GM21529 (cell line): ENCODE results near the gene RFTN1.

Source experiments
- ATAC-seq: cut with Tn5 transposase; IDR thresholded peaks from one replicate; pipeline ENCODE4 v1.9.1; 2021; ENCODE audit not compliant: unreplicated experiment

The RFTN1 gene

DNA sequence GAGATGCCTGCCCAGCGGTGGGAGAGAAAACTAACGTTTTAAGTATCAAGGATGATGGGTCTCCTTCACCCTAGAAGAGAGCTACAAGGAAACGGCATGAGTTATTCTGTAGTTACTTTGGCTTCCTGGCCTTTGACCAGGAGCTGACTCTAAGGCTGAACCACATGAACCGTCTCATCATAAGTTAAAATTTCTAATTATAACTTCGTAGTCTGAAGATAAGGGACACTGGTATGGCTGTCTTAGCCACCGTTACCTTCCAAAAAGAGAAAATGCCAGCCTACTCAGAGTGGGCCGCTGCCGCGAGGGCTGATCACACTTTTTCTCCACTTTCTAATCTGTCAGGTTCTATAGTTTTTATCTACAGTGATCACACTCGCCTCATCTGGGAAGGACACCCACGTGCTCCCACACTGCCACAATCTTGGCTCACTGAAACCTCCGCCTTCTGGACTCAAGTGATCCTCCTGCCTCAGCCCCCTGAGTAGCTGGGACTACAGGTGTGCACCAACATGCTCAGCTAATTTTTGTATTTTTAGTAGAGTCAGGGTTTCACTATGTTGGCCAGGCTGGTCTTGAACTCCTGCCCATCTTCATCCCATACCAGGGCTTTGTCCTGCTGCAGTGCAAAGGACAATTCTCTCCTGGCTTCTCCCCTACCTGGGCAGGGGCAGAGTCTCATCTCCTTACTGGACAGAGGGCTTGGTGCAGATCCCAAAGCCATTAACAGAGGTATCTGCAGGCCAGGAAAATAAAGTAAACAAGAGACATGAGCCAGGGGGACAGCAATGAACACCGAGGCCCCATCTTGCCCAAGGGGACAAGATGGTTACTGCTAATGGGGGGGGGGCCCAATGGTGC, 73.4 kb downstream of the RFTN1 start:
- no peak for ATAC-seq

DNA sequence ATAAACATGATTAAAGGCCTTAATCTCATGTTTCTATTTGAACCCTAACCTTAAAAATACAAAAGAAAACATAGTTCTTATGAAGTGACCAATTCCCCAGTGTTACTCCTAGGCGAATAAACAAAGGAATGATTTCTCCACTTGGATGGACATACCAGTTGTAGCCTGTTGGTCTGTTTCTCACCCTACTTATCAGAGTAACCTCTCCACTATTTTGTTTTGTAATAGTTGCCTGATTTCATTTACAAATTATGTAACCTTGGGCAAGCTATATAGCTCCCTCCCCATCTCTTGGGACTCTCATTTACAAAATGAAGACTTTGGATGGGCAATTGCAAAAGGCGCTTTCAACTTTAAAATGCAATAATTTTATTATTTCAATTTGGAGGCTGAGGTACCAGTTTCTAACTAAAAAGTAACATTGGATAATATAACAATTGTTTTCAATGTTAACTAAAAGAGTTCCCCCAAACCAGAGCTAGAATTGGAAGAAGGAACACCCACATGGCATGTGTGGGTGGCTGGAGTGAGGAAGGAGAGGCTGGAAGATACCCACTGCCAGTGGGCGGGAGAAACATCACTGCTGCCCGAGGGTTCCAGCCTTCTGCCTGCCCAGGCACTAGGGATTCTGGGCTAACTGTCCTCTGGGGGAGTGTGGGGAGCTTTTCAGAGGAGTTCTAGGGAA, 74.2 kb downstream of the RFTN1 start:
- no peak for ATAC-seq

DNA sequence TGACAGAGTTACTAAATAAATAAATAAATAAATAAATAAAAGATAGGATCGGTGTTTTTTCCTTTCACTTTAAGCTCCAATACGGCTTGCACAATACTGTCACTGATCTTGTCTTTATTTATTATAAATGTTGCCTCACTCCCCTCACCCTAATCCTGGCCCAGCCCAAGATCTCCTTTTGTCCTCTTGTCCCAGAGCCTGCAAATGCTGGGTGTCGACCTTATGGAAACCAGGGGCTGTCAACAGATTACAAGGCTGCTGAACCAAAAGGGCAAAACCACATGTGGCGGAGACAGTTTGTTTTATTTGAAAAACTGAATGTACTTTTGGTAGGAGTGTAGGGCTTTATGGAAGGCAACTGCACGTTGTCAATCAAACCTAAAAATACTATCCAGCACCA, 75.9 kb downstream of the RFTN1 start:
- no peak for ATAC-seq

DNA sequence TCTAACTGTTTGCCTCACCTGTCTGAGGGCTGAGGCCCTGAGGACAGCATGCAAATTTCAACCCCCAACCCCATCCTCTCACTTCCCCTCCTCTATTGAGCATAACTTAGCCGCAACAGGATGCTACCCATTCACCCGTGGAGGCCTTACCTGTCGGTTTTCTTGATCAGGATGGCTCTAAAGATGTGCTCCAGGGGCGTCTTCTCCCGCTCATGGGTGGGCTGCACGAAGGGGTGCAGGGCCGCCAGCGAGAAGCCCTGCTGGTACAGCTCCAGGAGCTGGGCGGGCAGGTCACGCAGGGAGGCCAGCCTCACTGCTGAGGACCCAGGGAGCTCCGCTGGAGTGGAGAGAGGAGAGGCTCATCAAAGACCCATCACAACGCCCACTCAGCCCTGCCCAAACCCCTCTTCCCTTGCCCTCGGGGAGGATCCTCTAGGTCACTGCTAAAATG, 79.8 kb downstream of the RFTN1 start:
- ATAC-seq, result peak; percentile 85

DNA sequence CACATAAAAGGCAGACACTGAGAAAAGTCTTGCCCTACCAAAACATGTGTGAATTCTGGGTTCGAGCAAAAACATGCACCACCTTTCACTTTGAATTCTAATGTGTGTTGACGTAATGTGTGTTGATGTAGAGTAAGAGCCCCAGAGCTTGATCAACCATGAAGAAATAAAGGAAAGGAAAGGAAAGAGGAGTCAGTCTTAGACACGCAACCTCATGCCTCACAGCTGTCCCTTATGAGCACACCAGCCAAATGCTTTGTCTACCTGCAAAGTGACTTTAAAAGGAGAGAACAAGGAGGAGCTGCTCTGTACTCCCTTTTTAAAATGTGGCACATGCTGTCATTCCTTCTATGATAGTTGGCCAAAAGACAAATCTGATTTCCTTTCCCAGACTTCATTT, 80.8 kb downstream of the RFTN1 start:
- no peak for ATAC-seq

DNA sequence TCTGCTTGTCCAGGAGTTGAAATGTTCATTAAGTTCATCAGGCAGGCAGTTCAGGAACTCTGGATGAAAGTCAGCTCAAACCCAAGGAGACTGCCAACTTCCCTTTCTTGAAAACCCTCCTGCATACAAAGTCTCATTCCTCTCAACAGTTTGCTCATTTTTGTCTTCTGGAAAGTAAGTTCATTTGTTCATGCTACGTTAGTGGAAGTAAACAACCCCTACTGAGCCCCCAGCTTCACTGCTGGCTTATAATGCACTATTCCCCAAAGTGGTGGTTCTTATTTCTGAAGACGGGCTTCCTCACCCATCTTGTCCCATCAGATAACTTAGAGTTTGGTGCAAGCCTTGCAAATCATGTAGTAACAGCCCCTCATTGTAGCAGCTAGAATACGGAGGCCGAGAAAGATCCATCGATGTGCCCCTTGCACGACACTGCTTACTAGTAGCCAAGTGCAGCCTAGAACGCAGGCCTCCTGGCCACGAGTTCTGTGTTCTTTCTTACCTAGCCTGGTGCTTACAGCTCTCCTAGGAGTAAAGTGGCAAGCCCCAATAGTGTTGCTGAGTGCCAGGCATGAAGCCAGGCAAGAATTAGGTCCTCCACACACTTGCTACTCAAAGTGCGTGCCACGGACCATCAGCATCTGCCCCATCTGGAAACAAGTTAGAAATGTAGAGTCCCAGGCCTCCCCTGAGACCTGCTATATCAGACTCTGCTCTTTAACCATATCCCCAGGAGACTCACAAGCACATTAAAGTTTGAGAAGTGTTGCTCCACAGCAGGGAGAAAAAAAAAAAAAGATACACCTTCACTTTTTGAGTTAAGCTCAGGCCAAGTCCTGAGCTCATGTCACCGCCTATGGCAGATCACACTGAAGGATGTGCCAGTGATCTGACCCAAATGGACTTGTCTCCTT, 82.5 kb downstream of the RFTN1 start:
- peak; percentile 51 for ATAC-seq

DNA sequence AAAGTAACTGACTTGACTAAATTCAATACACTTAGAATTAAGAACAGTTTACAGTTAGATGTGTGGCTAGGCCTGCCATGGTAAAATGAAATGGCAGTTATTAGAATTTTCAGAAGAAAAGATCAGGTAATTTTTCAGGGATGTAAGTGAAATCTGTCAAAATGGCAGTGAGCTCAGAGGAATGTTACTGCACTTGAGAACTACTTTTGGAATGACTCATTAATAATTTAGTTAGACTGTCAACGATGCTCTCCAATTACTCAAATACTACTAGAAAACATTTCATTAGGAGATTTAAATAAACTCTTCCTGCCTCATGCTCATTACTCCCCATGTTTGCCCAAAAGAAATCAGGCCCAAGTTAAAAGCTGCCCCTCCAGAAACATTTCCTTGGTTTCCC, 84.4 kb downstream of the RFTN1 start:
- ATAC-seq, result no peak

DNA sequence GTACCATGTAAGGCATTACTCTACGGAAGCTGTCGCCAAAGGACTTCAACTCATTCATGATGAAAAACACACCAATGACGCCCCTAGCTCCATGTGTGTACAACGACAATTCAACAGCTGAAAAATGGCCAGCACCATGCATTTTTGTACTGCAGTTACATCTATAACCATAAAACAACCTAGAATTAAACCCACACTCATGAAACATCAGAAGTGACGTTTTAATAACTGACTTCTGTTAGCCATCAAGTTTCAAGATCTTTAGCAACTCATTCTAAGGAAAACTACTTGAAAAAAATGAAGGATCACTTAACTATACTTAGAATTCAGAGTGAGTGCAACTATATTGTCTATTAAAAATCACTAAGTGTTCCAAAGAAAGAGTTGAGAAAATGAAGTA, 84.9 kb downstream of the RFTN1 start:
- no peak for ATAC-seq

DNA sequence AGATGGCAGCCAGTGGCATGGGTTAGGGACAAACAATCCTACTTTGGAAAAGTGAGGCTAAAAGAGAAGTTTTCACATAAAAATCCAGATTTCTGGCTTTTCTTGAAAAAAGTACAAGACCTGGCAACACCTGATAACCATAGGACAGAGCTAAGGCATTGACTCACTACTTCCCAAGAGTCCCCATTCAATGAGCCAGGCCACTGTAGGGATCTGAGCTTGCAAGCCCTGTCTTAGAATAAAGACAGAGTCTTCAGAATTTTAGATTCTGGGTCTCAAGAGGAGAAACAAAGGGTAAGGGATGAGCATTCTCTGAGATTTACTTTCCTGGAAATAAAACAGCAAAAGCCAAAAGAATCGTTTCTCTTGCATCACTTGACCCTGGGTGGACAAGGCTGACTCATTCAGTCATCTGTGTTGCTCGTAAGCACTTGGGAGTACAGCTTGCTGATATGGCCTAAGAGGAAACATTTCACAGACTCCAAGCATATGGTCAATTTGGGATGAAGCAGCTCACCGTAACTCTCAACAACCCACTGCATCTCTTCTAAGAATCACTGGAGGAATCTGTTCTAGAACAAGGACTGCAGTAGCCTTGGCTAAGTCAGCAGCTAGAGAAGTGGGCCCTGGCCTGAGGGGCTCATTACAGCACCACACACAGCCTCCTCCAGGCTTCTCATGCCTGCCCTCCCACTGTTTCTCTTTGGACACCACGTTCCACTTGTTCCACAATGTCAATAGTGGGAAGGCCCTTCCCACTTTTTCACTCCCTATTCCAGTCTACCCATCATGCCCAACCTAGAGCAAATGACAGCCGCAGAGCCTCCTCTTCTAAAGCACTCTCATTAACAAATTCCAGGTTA, 86.2 kb downstream of the RFTN1 start:
- no peak for ATAC-seq

DNA sequence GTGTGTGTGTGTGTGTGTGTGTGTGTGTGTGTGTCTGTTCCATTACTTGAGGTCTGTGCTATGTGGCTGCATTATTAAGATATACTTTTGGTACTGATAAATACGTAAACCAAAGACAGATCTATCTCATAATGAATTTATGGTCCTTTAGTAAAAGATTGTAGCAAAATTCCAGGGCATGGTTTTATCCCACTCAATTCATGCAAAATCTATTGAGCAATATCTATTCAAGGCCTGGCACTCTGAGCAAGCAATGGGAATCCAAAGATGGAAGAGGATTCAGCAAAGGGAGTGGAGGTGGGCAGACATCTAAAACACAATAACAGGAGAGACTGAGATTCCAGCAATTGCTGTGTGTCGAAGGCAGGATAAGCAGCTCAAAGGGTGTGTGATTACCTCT, 86.8 kb downstream of the RFTN1 start:
- ATAC-seq, result no peak

DNA sequence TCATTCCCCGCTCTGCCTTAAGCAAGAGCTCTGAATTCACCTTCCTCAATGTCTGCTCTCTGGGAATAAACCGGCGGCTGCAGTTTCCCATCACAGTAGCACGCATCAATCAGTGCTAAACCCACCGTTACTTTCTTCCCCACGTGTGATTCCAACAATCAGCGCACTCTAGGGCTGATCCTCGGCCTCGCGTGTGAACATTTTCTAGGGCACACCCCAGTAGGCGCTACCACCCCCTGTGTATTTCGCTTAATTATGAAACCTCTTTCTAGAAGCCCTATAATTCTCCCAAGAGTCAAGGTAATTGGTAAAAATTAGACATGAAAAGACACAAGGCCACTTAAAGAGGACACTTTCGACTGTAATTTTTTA, 87.5 kb downstream of the RFTN1 start:
- no peak for ATAC-seq

DNA sequence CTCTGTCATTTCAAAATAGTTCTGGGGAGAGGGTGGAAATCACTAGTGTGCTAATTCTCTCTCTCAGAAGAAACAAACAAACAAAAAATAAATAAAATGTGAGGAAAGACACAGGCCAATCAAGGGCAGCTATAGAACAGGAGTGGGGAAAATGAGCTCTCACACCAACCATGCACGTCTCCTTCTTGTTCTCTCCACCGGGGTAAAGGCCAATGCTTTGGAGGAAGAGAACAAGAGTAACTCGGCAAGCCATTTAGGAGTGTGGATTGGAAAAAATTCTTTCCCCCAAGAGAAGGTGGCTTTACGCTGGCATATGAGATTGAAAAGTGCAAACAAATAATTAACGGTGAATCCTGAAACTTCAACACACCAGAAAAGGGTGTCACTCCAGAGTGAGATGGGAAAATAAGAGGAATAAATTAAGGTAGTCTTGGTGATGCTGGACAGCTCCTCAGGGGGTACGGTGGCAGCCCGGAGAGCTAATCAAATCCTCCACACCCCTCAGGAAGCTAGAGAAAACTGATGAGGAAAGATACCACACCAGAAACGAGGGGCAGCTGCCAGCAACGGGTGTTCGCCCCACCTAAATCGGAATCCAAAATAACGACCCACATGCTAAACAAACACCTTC, 88.0 kb downstream of the RFTN1 start:
- ATAC-seq, result no peak

DNA sequence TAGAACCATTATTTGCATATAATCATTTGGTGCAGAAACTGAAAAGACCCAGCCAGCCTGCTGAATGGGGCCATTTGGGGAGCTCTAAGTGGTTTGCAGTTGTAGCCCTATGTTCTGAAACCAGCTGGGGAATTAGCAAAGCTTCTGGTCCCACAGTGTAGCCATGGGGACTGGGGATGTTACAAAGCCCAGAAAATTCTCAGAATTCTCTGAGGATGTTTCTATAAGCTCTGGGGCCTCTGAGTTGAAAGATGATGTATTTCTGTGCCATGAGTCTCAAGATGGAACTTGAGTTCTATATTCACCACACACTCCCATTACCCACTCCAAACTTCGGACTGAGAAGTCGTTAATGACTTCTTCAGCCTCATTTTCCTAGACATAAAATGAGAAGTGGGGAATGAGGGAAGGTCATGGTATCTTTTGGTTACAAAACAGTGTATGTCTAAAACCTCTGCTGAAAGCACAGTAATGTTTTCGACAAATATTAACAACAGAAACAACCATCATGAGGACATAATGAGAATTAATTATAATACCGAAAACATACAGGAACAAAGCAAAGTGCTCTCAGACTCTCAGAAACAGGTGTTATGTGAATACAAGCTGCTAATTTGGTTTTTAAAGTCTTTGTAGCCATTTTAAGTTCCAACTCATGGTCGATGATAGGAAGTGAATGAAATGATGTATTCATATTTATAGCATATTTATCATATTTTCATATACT, 89.4 kb downstream of the RFTN1 start:
- ATAC-seq, result peak; percentile 89

DNA sequence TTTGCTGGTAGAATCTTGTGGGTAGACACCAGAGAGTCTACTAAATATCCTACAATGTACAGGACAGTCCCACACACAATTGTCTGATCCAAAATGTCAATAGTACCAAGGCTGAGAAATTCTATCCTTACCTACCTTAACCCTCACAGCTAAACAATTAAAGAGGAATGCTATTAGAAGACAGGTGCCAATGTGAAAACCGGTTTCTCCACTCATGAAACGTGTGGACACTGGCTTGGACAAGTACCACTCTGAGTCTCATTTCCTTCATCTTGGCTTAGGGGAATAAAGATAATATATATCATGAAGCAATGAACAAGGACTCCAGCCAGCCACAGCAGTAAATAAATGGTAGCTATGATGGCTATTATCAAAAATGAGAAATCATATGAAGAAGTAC, 90.2 kb downstream of the RFTN1 start:
- ATAC-seq, result no peak

DNA sequence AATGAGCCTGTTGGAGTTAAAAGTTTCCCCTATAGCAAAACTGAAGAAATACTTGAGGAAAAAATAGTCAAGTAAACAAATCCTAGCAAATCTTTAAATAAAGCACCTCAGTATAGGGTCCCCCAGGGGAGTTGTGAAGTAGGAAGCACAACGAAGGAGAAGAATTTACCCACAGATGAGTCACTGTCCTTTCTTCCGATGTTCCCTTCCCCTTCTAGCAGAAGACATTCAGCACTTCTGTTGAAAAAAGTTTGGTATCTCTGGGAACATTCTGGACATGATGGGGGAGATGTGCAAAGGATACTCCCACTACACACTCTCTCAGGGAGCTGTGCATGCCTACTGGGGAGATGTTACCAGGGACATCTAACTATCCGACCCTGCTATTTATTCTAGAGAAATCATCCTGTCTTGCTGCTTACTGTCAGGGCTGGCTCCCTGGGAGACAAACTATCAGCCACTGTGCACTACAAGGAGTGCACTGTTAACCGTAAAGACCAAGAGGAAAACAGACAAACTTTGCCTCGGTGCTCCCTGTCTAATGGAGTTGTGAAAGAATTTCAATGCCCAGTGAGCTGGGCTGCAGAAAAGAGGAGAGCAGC, 93.8 kb downstream of the RFTN1 start:
- no peak for ATAC-seq

DNA sequence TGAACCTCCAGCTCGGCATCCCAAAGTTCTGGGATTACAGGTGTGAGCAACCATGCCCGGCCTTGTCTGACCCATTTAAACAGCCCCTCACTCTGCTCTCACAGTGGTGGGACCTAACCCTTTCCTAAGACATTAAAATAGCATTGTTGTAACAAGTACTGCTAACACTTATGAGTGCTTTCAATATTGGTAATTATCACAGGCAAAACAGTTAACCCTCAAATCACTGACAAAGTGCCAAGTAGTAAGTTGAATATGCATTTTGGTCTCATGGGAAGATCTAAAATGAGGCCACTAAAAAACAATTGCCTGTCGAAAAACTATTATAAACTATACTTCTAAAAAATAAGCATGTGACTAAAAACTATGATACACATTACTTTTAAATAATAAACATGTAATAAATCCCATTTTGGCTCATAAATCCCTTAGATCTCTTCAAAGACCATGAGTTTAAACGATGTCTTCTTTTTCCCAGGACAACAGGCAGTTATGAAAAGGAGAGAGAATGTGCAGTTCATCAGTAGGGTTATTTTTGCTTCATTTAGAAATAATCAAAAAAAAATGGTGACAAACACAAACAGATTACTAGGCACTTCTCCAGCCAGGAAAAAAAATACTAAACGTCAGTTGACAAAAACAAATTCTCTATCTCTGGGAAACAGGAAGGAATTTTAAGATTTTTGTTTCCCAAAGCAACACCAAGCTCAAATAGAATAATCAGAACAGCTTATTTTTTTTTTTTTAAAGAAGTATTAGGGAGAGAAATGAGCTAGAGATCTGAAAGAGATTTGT, 95.4 kb downstream of the RFTN1 start:
- ATAC-seq, result no peak

DNA sequence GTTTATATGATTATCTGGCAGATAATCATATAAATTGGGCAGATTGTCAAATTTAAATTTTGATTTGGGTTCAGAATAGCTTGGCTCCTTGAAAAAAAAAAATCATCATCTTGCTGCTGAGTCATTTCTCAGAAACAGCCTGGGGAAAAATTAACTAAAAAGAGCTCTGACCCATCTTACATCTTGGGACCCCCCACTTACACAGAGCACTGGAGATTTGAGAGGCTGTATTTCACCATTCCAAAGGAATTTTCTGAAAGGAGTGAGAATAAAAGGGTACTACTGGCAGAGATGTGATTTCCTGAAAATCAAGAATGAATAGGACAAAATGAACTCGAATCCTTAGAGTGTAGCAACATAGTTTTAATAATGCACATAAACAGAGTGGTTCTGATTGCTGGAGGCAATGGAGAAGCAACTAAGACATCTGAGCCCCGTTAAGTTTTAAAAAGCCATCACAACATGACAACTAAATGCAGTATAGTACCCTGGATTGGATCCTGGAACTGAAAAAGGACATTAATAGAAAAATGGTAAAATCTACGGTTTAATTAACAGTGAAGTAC, 97.5 kb downstream of the RFTN1 start:
- no peak for ATAC-seq

DNA sequence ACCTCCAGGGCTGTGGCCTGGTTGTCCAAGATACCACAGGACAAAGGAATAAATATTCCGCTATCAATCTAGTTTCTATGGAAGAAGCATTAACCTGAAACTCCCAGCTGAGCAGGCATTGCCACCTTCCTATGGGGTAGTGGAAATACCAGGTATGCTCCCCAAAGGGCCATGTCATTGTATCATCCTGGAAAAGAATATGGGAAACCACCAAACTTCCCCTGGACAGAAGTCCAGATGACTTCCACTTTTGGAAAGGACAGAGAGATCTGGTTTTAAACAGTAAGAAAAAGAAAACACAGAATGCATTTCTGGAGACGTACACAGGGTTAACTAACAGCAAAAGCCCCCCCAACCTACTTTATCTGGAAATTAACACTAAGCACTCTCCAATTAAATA, 100.2 kb downstream of the RFTN1 start:
- ATAC-seq, result no peak
